A204.1 (cell line): ENCODE measurements around the gene ZNF232.
"Not testable (repeated sequence)": the region's sequence is repeated elsewhere in the genome, so short reads cannot be mapped to it uniquely, and the experiment has no call there.

Source experiments
- FAIRE-seq: peaks from 2 replicates; lab custom pipeline; 2012; peaks lifted over from hg19 to GRCh38; lab: Jason Lieb, UNC

ZNF232 gene

GRCh38 chr17:5097101-5097834, 14.4 kb downstream of the ZNF232 start:
- no peak for FAIRE-seq

- no peak for FAIRE-seq
Measured at GRCh38 chr17:5096731-5097100, 15.0 kb downstream of the ZNF232 start.

DNA sequence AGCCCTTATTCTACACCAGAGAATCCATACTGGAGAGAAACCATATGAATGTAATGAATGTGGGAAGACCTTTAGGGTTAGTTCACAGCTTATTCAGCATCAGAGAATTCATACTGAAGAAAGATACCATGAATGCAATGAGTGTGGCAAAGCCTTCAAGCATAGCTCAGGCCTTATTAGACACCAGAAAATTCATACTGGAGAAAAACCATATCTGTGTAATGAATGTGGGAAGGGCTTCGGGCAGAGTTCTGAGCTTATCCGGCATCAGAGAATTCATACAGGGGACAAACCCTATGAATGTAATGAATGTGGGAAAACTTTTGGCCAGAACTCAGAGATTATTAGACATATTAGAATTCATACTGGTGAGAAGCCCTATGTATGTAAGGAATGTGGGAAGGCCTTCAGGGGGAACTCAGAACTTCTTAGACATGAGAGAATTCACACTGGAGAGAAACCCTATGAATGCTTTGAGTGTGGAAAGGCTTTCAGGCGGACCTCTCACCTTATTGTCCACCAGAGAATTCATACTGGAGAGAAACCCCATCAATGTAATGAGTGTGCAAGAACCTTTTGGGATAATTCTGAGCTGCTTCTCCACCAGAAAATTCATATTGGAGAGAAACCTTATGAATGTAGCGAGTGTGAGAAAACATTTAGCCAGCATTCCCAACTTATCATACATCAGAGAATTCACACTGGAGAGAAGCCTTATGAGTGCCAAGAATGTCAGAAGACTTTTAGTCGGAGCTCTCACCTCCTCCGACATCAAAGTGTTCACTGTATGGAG, 19.3 kb downstream of the ZNF232 start:
- FAIRE-seq: no peak

GRCh38 chr17:5080591-5080990, 31.1 kb downstream of the ZNF232 start:
- no peak for FAIRE-seq

DNA sequence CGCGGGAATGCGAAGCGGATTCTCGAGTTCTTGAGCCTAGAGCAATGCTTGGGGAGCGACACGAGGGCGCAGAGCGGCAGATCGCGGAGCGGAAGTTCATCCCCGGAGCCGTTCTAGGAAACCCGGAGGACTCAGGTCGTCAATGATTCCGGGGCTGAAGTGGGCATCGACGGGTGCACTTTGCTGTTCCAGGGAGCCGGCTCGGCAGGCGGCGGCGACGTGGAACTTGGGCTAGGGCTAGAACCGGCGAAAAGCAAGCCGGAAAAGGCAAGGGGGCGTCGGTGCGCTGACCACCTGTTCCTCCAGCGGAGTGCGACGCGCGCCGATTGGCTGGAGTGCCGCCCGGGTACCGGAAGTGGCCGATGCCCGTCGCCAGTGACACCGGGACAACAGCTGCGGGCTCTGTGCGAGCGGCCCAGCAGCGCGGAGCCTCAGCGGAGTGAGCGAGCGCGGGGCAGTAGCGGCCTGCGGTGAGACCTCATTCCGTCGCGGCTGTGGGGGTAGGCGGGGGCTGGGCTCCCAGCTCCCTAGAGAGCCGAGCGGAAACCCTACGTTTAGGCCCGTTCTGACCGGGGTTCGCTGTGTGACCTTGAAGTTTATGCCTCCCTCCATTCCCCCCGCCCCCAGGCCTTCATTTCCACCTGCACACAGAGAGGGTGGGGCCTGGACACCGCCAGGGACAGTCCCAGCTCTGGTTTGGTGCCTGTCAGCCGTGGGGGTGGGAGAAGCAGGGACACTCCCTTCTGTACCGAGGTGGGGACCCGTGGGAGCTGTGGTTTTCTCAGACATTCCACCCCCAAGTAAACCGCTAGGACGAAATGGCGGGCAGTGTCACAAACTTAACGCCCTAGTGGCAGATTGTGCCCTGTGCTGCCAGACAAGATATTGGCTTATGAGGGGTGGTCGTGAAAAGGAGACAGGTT, 33.3 kb downstream of the ZNF232 start, which contains the start of gene ZFP3:
TSS of gene ZFP3 (plus strand) at position 362 of the 923 bp plus-strand sequence. CDS start 13,038 bp downstream, outside the sequence.
- FAIRE-seq: no peak

GRCh38 chr17:5077781-5078105, 33.9 kb downstream of the ZNF232 start:
- FAIRE-seq: no peak

- not testable (repeated sequence) for FAIRE-seq
Measured at GRCh38 chr17:5077275-5077674, 34.4 kb downstream of the ZNF232 start.

DNA sequence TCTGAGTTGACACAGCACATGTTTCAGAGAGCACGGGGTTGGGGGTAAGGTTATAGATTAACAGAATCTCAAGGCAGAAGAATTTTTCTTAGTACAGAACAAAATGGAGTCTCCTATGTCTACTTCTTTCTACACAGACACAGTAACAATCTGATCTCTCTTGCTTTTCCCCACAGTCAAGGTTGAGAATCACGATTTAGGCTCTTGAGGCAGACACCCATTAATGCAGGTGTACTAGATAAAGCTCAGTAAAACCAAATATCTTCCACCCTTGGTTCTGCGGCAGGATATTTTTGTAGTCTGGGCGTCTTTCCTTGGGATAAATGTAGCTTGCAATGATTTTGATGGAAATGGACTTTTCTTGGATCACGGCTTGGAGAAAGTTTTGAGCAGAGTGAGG, 36.2 kb downstream of the ZNF232 start:
- not testable (repeated sequence) for FAIRE-seq

DNA sequence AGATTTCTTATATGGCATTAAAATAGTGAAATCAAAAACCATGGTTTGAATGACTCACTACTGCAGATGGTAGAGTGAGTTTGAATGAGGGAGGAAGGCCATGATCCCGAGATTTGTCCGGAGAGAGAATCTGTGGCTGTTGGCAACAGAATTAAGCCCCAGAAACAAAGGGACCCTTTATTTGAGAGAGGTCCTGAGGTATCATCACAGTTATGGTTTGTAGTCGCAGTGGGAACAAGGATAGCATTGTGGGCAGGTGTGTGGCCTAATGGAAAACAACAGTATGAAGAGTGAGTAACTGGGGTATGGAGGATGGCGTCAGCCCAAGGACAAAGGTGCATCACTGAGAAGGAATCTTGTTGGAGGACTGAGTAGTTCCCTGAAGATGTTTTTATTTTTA, 42.0 kb downstream of the ZNF232 start:
- no peak for FAIRE-seq

GRCh38 chr17:5068236-5068635, 43.4 kb downstream of the ZNF232 start:
- FAIRE-seq: no peak

DNA sequence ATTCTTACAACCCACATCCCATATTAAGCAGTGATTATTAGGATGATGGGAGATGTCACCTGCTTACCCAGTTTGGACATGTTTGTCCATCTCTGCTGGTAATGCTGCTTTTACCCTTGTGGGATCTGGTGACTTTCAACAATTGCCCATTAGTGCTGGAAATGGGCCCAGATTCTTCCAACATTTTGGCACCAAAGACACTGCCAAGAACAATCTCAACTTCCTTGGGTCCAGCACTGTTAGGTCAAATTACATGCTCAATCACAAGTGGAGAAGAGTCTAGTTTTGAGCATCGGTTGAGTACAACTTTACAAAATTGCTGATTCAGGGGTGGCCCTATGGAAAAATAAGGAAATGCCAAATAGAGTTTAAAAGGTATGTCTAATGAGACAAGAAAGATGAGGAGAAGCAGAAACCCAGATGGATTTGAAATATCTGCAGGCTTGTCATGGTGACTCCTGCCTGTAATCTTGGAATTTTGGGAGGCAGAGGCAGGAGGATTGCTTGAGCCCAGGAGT, 46.4 kb downstream of the ZNF232 start:
- FAIRE-seq: no peak
